CD4-positive, alpha-beta T cell (primary cell): ENCODE measurements around the gene TMEM233. TPM values are rescaled to one million over a fixed set of nuclear protein-coding genes. Genes with fewer than 3 reads are reported as not detected.

Experiments used
- ATAC-seq: fragments of 200-7000 bp; cut with Tn5 transposase; one replicate; pipeline ENCODE4 v1.10.0; 2022; ENCODE audit warnings: mild to moderate bottlenecking; ENCODE audit not compliant: poor library complexity
- CTCF ChIA-PET: fragments of 350-600 bp; sonication (Branson Sonifier 250); formaldehyde crosslinking; loops from one replicate; lab custom pipeline; 2021; ENCODE audit warnings: antibody characterized with exemption, inconsistent platforms; lab: Charles Lee
- POLR2A ChIA-PET: fragments of 350-600 bp; sonication (Branson Sonifier 250); formaldehyde crosslinking; loops from one replicate; lab custom pipeline; 2021; ENCODE audit warnings: antibody characterized with exemption, inconsistent platforms; lab: Charles Lee
- DNase-seq, 14 experiments: peaks; one replicate each; pipeline ENCODE4 v3.0.0-alpha.2; 2013 to 2020; ENCODE audit warnings: mixed read lengths in 2 of 14
- H3K27ac ChIP-seq, 2 donors: one replicate each; pipeline versions ENCODE4 v1.5.1 to v1.7.0; 2013; ENCODE audit warnings: low read length in 2 of 2, low read depth in 1 of 2, mild to moderate bottlenecking in 1 of 2
- H3K27me3 ChIP-seq, 2 experiments: 1 replicate in 1 of 2; 2 replicates in 1 of 2; pipeline versions ENCODE4 v1.6.1 to v1.7.0; 2013; ENCODE audit warnings: low read length in 2 of 2, control low read depth in 1 of 2, mild to moderate bottlenecking in 1 of 2, moderate library complexity in 1 of 2; ENCODE audit not compliant: insufficient read depth in 2 of 2, control insufficient read depth in 1 of 2
- H3K36me3 ChIP-seq: one replicate; pipeline ENCODE4 v1.6.1; 2013; ENCODE audit warnings: low read length, control low read depth; ENCODE audit not compliant: insufficient read depth
- H3K4me1 ChIP-seq: one replicate; pipeline ENCODE4 v1.6.1; 2013; ENCODE audit warnings: low read length, control low read depth; ENCODE audit not compliant: insufficient read depth
- H3K4me3 ChIP-seq: one replicate; pipeline ENCODE4 v1.5.1; 2013; ENCODE audit warnings: mild to moderate bottlenecking, low read length, moderate library complexity
- H3K9me3 ChIP-seq, 2 experiments: 1 replicate in 1 of 2; 2 replicates in 1 of 2; pipeline versions ENCODE4 v1.6.1 to v1.7.0; 2013; ENCODE audit warnings: low read length in 2 of 2, mild to moderate bottlenecking in 2 of 2, control low read depth in 1 of 2, moderate library complexity in 1 of 2; ENCODE audit not compliant: control insufficient read depth in 1 of 2, insufficient read depth in 1 of 2
- H3K27ac Mint-ChIP-seq: one replicate; pipeline ENCODE4 v1.8.0; 2020; ENCODE audit warnings: mixed read lengths
- H3K27me3 Mint-ChIP-seq: one replicate; pipeline ENCODE4 v1.8.0; 2021; ENCODE audit warnings: mixed read lengths
- H3K36me3 Mint-ChIP-seq: one replicate; pipeline ENCODE4 v1.8.0; 2021; ENCODE audit warnings: low read depth, mixed read lengths
- H3K4me1 Mint-ChIP-seq: one replicate; pipeline ENCODE4 v1.8.0; 2021; ENCODE audit warnings: low read depth, mixed read lengths
- H3K4me3 Mint-ChIP-seq: one replicate; pipeline ENCODE4 v1.8.0; 2020; ENCODE audit warnings: mild to moderate bottlenecking, mixed read lengths
- H3K9me3 Mint-ChIP-seq: one replicate; pipeline ENCODE4 v1.8.0; 2020; ENCODE audit warnings: mixed read lengths
- CTCF ChIP-seq: fragments of 200-600 bp; IDR thresholded peaks from one replicate; pipeline ENCODE4 v1.8.0; 2022; ENCODE audit warnings: antibody characterized with exemption, mild to moderate bottlenecking
- intact Hi-C, 2 experiments: fragments of 100-400 bp; cut with DNase I in 1 of 2; cut with micrococcal nuclease in 1 of 2; formaldehyde crosslinking; loops; one replicate each; pipeline versions ENCODE4 v1.15.1 to v1.9.0; 2023 to 2025; cut with DNase I, micrococcal nuclease
- total RNA-seq, 174 experiments: library from RNA in 2 of 174; stranded (reverse) in 2 of 174; gene quantifications; one replicate each; pipeline ENCODE4 v1.2.3 and lab custom pipeline; 2021 to 2026

TMEM233 gene
- total RNA-seq, 2 experiments from 2014 or later = not detected

- H3K27ac ChIP-seq = no peak overlapping the region
- ChIA-PET POLR2A (no interaction called here), CTCF (no interaction called here)
- H3K27me3 ChIP-seq = peaks cover 0 to 3% of the 10 kb centered on the region in 2 experiments
- H3K27ac Mint-ChIP-seq = no peak overlapping the region
- H3K36me3 Mint-ChIP-seq = no peaks in the 10 kb centered on the region
- H3K4me1 Mint-ChIP-seq = no peaks in the 10 kb centered on the region
- peaks cover 34% of the 10 kb centered on the region for H3K27me3 Mint-ChIP-seq
- intact Hi-C loops = no loop called here
- no peak for DNase-seq
- H3K9me3 ChIP-seq = no peaks in the 10 kb centered on the region
- no peak for ATAC-seq
- TF ChIP-seq CTCF = no peak
- no peaks in the 10 kb centered on the region for H3K36me3 ChIP-seq
- H3K4me3 ChIP-seq = no peak overlapping the region
- H3K4me1 ChIP-seq = no peaks in the 10 kb centered on the region
- H3K9me3 Mint-ChIP-seq = no peaks in the 10 kb centered on the region
- no peak overlapping the region for H3K4me3 Mint-ChIP-seq
These were observed 15.5 kb upstream of the TMEM233 start for GRCh38 chr12:119578112-119578511.

- Histone ChIP-seq H3K36me3 (no peaks in the 10 kb centered on the region), H3K27me3 (peaks cover 20 to 30% of the 10 kb centered on the region in 2 experiments), H3K4me1 (no peaks in the 10 kb centered on the region), H3K4me3 (no peak overlapping the region), H3K9me3 (peaks cover 0 to 2% of the 10 kb centered on the region in 2 experiments), H3K27ac (no peak overlapping the region)
- Mint-ChIP-seq H3K4me1 (no peaks in the 10 kb centered on the region), H3K27ac (no peak overlapping the region), H3K4me3 (no peak overlapping the region), H3K27me3 (peaks cover 68% of the 10 kb centered on the region), H3K36me3 (no peaks in the 10 kb centered on the region), H3K9me3 (no peaks in the 10 kb centered on the region)
- intact Hi-C loops = no loop called here
- no peak for ATAC-seq
- POLR2A ChIA-PET = no interaction called here
- CTCF ChIA-PET = no interaction called here
- no peak for DNase-seq
- no peak for TF ChIP-seq CTCF
These were observed 4.5 kb upstream of the TMEM233 start for GRCh38 chr12:119589097-119589496.

- H3K27ac Mint-ChIP-seq = no peak overlapping the region
- no peak overlapping the region for H3K4me3 Mint-ChIP-seq
- H3K36me3 Mint-ChIP-seq = no peaks in the 10 kb centered on the region
- Histone ChIP-seq H3K27me3 (peaks cover 25 to 36% of the 10 kb centered on the region in 2 experiments), H3K4me1 (no peaks in the 10 kb centered on the region), H3K9me3 (peaks cover 0 to 8% of the 10 kb centered on the region in 2 experiments), H3K4me3 (no peak overlapping the region), H3K27ac (no peak overlapping the region), H3K36me3 (no peaks in the 10 kb centered on the region)
- intact Hi-C loops = no loop called here
- no peak for TF ChIP-seq CTCF
- no peaks in the 10 kb centered on the region for H3K4me1 Mint-ChIP-seq
- DNase-seq (no peak), ATAC-seq (no peak)
- POLR2A ChIA-PET = interaction anchor here (0.7 kb wide), 1 partner anchor 35 kb away, joined by 3 read pairs; no protein-coding TSS in a partner anchor
- no peaks in the 10 kb centered on the region for H3K9me3 Mint-ChIP-seq
- CTCF ChIA-PET = no interaction called here
- peaks cover 70% of the 10 kb centered on the region for H3K27me3 Mint-ChIP-seq
These were observed 3.9 kb upstream of the TMEM233 start for GRCh38 chr12:119589634-119590033.
